Neutrophil (primary cell): ENCODE measurements around the gene MAP2K1.

ENCODE experiments used
- H3K27ac ChIP-seq: fragments of 200-600 bp; sonication (generic); 2 replicates; pipeline ENCODE4 v1.5.1; 2016; ENCODE audit warnings: mild to moderate bottlenecking, moderate library complexity
- H3K27me3 ChIP-seq: fragments of 200-600 bp; sonication (generic); 2 replicates; pipeline ENCODE4 v1.6.0; 2016; ENCODE audit warnings: mild to moderate bottlenecking
- H3K36me3 ChIP-seq: fragments of 200-600 bp; sonication (generic); 2 replicates; pipeline ENCODE4 v1.5.1; 2017
- H3K4me1 ChIP-seq, 2 experiments: fragments of 200-600 bp in 1 of 2; sonication (generic) in 1 of 2; 1 replicate in 1 of 2; 2 replicates in 1 of 2; pipeline versions ENCODE4 v1.5.1 to v1.6.1; 2013 to 2016; ENCODE audit warnings: low read depth in 1 of 2, low read length in 1 of 2, mild to moderate bottlenecking in 1 of 2, moderate library complexity in 1 of 2; ENCODE audit not compliant: control insufficient read depth in 1 of 2, insufficient read depth in 1 of 2
- H3K4me3 ChIP-seq, 2 experiments: fragments of 200-600 bp in 1 of 2; sonication (generic) in 1 of 2; 1 replicate in 1 of 2; 2 replicates in 1 of 2; pipeline ENCODE4 v1.5.1; 2013 to 2016; ENCODE audit warnings: low read depth in 1 of 2, low read length in 1 of 2, mild to moderate bottlenecking in 1 of 2, moderate library complexity in 1 of 2
- H3K9me3 ChIP-seq: fragments of 200-600 bp; sonication (generic); 2 replicates; pipeline ENCODE4 v1.5.1; 2016
- CTCF ChIP-seq: fragments of 200-600 bp; sonication (generic); IDR thresholded peaks from 2 replicates; pipeline ENCODE4 v1.5.1; 2016; ENCODE audit warnings: antibody characterized with exemption

Gene MAP2K1

DNA sequence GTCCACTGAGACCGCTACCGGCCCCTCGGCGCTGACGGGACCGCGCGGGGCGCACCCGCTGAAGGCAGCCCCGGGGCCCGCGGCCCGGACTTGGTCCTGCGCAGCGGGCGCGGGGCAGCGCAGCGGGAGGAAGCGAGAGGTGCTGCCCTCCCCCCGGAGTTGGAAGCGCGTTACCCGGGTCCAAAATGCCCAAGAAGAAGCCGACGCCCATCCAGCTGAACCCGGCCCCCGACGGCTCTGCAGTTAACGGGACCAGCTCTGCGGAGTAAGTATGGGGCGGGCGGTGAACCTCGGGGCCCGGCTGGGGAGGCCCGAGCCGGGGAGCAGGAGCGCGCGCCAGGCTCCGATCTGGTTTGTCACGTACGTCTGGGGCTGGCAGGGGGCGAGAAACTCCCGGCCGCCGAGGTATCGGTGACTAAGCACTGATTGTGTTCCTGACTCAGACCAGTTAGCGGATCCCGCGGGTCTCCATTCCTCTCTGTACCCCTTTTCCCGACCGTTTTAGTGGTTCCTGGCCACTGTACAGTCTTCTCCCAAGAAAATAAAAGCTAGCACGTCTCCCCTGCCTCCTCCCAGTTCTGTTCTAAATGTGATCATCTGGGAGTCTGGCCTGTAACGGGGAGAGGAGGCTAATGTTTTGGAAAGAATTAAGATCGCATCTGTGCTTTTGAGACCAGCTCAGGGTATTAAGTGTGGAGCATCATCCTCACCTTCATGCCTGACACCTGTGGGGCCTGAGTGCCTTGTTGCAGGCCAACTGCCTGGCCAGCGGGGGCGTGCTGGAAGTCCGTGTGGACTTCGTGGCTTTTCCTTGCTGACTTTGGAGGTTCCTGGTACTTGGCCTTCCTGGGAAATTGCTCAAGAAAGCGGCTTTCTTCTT, 691 bp downstream of the MAP2K1 start:
- Histone ChIP-seq H3K4me1 (peaks cover 51 to 55% of the 10 kb centered on the region in 2 experiments), H3K36me3 (no peaks in the 10 kb centered on the region), H3K27me3 (no peaks in the 10 kb centered on the region), H3K27ac (peak overlapping the region; percentile 95), H3K4me3 (peak overlapping the region; percentile 84 to 88), H3K9me3 (no peaks in the 10 kb centered on the region)
- TF ChIP-seq CTCF, result peak; percentile 22

GRCh38 chr15:66388043-66388363, 1.3 kb downstream of the MAP2K1 start:
- Histone ChIP-seq H3K4me3 (peak overlapping the region; percentile 84 to 88), H3K36me3 (no peaks in the 10 kb centered on the region), H3K27ac (peak overlapping the region; percentile 95), H3K4me1 (peaks cover 54 to 58% of the 10 kb centered on the region in 2 experiments), H3K27me3 (no peaks in the 10 kb centered on the region), H3K9me3 (no peaks in the 10 kb centered on the region)
- TF ChIP-seq CTCF, result no peak

DNA sequence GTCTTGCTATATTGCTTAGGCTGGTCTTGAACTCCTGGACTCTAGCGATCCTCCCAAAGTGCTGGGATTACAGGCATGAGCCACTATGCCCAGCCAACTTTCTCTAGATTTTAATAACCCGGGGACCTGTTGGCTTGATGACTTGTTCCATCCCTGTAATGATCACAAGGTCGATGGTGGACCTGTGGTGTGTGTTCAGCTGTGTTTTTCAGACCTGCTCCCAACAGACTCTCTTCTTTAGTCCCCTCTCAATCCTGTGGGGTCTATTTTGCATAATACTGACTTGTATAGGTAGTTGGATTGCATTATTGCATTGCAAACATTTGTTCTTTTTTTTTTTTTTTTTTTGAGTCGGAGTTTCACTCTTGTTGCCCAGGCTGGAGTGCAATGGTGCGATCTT, 1.9 kb downstream of the MAP2K1 start:
- Histone ChIP-seq H3K4me3 (peak overlapping the region; percentile 84 to 88), H3K4me1 (peaks cover 60 to 64% of the 10 kb centered on the region in 2 experiments), H3K9me3 (no peaks in the 10 kb centered on the region), H3K36me3 (no peaks in the 10 kb centered on the region), H3K27ac (peak overlapping the region; percentile 95), H3K27me3 (no peaks in the 10 kb centered on the region)
- TF ChIP-seq CTCF, result no peak

DNA sequence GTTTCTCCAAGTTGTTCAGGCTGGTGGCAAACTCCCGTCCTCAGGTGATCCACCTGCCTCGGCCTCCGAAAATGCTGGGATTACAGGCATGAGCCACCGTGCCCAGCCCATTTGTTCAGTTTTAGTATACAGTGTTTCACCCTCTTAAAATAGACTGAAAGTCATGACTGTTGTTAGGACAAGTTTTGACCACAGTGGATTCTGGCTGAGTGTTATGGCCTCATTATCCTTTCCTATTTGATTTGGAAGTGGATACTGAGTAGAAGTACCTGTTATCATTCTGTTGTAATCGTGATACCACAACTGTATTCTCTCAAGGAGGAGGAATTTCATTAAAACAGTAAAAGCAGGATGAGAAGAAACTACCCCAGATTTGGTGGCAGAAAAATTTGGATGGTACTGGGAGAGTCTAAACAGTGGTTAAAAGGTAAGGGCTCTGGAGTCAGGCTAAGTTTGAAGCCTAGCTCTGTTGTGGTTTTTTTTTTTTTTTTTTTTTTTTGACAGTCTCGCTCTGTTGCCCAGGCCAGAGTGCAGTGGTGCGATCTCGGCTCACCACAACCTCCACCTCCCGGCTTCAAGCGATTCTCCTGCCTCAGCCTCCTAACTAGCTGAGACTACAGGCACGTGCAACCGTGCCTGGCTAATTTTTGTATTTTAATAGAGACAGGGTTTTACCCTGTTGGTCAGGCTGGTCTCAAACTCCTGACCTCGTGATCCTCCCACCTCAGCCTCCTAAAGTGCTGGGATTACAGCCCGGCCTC, 2.6 kb downstream of the MAP2K1 start:
- Histone ChIP-seq H3K27me3 (no peaks in the 10 kb centered on the region), H3K4me3 (no peak overlapping the region), H3K9me3 (no peaks in the 10 kb centered on the region), H3K4me1 (peaks cover 66 to 71% of the 10 kb centered on the region in 2 experiments), H3K36me3 (no peaks in the 10 kb centered on the region), H3K27ac (peak overlapping the region; percentile 78)
- TF ChIP-seq CTCF, result no peak

DNA sequence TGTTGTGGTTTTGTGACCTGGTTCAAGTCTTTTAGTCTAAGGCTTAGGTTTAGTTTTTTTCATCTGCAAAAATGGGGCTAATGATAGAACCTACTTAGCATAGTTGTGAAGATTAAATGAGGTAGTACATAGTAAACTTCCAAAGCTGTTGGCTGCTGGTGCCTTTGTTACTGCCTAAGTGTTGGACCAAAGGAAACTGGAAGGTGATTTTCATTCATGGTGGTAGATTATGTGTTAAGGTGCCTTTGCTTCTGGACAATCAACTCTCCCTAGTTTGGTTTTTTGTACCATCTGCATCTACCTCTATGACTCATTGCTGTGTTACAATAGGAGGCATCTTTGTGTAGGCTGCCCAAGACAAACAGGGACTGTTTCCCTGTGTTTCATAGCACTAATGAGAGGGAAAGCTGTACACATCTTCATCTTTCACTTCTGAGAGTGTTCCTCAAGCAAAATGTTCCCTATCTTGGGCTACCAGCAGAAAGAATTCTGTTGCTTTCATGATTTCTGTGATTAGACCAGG, 3.2 kb downstream of the MAP2K1 start:
- Histone ChIP-seq H3K4me1 (peaks cover 72 to 76% of the 10 kb centered on the region in 2 experiments), H3K4me3 (peak overlapping the region in 1 of 2 experiments; percentile 33), H3K27me3 (no peaks in the 10 kb centered on the region), H3K9me3 (no peaks in the 10 kb centered on the region), H3K36me3 (no peaks in the 10 kb centered on the region), H3K27ac (peak overlapping the region; percentile 78)
- no peak for TF ChIP-seq CTCF
